ENCODE results near the gene GRIA4. TPM values are rescaled to one million over a fixed set of nuclear protein-coding genes. Genes with fewer than 3 reads are reported as not detected.

GRIA4 gene
- total and polyA plus RNA-seq, 2 donors (not counting 1 experiment from before 2014, with no cell fraction given) = not detected

- no peaks in the 10 kb centered on the region for H3K9me3 Mint-ChIP-seq (ENCODE audit: insufficient read depth)
- POLR2A ChIA-PET = no interaction called here
- Histone ChIP-seq H4K20me1 (ENCODE audit: control insufficient read depth, insufficient read depth, low read length, poor library complexity, severe bottlenecking) (no peaks in the 10 kb centered on the region), H3K4me3 (ENCODE audit: control extremely low read depth in 1 of 5, extremely low read depth in 1 of 5, insufficient read depth in 1 of 5, low read depth in 2 of 5, low read length in 4 of 5) (no peak overlapping the region), H3K4me2 (replicated peaks; ENCODE audit: low read depth, low read length, poor library complexity, severe bottlenecking) (no peak overlapping the region), H3K4me1 (ENCODE audit: control insufficient read depth in 2 of 2, insufficient read depth in 2 of 2, low read length in 2 of 2) (no peaks in the 10 kb centered on the region), H3K9ac (ENCODE audit: low read length) (no peak overlapping the region), H3K36me3 (replicated peaks in 1 of 2; ENCODE audit: control extremely low read depth in 1 of 2, control insufficient read depth in 1 of 2, extremely low read depth in 1 of 2, insufficient read depth in 2 of 2, low read length in 1 of 2) (no peaks in the 10 kb centered on the region), H3K79me2 (ENCODE audit: control insufficient read depth, insufficient read depth, low read length) (no peaks in the 10 kb centered on the region), H2AFZ (ENCODE audit: insufficient read depth, low read depth, low read length, poor library complexity, severe bottlenecking) (no peak overlapping the region), H3K9me3 (ENCODE audit: control extremely low read depth in 1 of 3, control insufficient read depth in 2 of 3, insufficient read depth in 1 of 3, low read length in 2 of 3) (no peaks in the 10 kb centered on the region), H3K27ac (ENCODE audit: low read length in 2 of 2) (no peak overlapping the region), H3K27me3 (replicated peaks in 1 of 4; ENCODE audit: control extremely low read depth in 1 of 4, control insufficient read depth in 3 of 4, insufficient read depth in 4 of 4, low read length in 3 of 4) (no peaks in the 10 kb centered on the region)
- H3K27ac Mint-ChIP-seq = no peak overlapping the region
- no peak for DNase-seq
- ATAC-seq (ENCODE audit: low read depth) = no peak
- H3K4me1 Mint-ChIP-seq = no peaks in the 10 kb centered on the region
- intact Hi-C loops (cut with micrococcal nuclease) = no loop called here
- WGBS (ENCODE audit: insufficient coverage) = no CpG with 5 or more reads among the region's 2 CpGs
- peaks cover 4% of the 10 kb centered on the region for H3K27me3 Mint-ChIP-seq
- TF ChIP-seq EZH2 (IDR thresholded peaks at IDR 0.05; ENCODE audit: borderline replicate concordance, insufficient read depth, low read depth, low read length, poor library complexity, severe bottlenecking) = no peak
- TF ChIP-seq CTCF (IDR thresholded peaks at IDR 0.05) = no peak
- no peak overlapping the region for H3K4me3 Mint-ChIP-seq
- CTCF ChIA-PET = interaction anchor here (0.6 to 1.2 kb wide), 3 partner anchors 10 to 80 kb away, joined by 3 read pairs; no protein-coding TSS in a partner anchor
These were observed 251.4 kb downstream of the GRIA4 start for GRCh38 chr11:105861225-105861624.

GRCh38 chr11:105862736-105863367 lies 253.0 kb downstream of the GRIA4 start:
- H3K27ac Mint-ChIP-seq = no peak overlapping the region
- Histone ChIP-seq H3K9ac (ENCODE audit: low read length) (no peak overlapping the region), H3K4me3 (ENCODE audit: control extremely low read depth in 1 of 5, extremely low read depth in 1 of 5, insufficient read depth in 1 of 5, low read depth in 2 of 5, low read length in 4 of 5) (no peak overlapping the region), H2AFZ (ENCODE audit: insufficient read depth, low read depth, low read length, poor library complexity, severe bottlenecking) (no peak overlapping the region), H3K36me3 (replicated peaks in 1 of 2; ENCODE audit: control extremely low read depth in 1 of 2, control insufficient read depth in 1 of 2, extremely low read depth in 1 of 2, insufficient read depth in 2 of 2, low read length in 1 of 2) (no peaks in the 10 kb centered on the region), H3K4me2 (replicated peaks; ENCODE audit: low read depth, low read length, poor library complexity, severe bottlenecking) (no peak overlapping the region), H3K79me2 (ENCODE audit: control insufficient read depth, insufficient read depth, low read length) (no peaks in the 10 kb centered on the region), H3K9me3 (ENCODE audit: control extremely low read depth in 1 of 3, control insufficient read depth in 2 of 3, insufficient read depth in 1 of 3, low read length in 2 of 3) (no peaks in the 10 kb centered on the region), H3K4me1 (ENCODE audit: control insufficient read depth in 2 of 2, insufficient read depth in 2 of 2, low read length in 2 of 2) (no peaks in the 10 kb centered on the region), H4K20me1 (ENCODE audit: control insufficient read depth, insufficient read depth, low read length, poor library complexity, severe bottlenecking) (no peaks in the 10 kb centered on the region), H3K27me3 (replicated peaks in 1 of 4; ENCODE audit: control extremely low read depth in 1 of 4, control insufficient read depth in 3 of 4, insufficient read depth in 4 of 4, low read length in 3 of 4) (no peaks in the 10 kb centered on the region), H3K27ac (ENCODE audit: low read length in 2 of 2) (no peak overlapping the region)
- DNase-seq (peak; percentile 52), ATAC-seq (ENCODE audit: low read depth) (no peak)
- intact Hi-C loops (cut with micrococcal nuclease) = no loop called here
- POLR2A ChIA-PET = no interaction called here
- CTCF ChIA-PET = interaction anchor here (0.6 to 2.7 kb wide), 7 partner anchors 11 to 1254 kb away, joined by 3 to 14 read pairs (median 3); no protein-coding TSS in a partner anchor
- WGBS (ENCODE audit: insufficient coverage) = no CpG with 5 or more reads among the region's 3 CpGs
- TF ChIP-seq CTCF (IDR thresholded peaks at IDR 0.05) (peak; percentile 72), EZH2 (IDR thresholded peaks at IDR 0.05; ENCODE audit: borderline replicate concordance, insufficient read depth, low read depth, low read length, poor library complexity, severe bottlenecking) (no peak)
- H3K27me3 Mint-ChIP-seq = no peaks in the 10 kb centered on the region
- H3K4me1 Mint-ChIP-seq = no peaks in the 10 kb centered on the region
- H3K4me3 Mint-ChIP-seq = no peak overlapping the region
- H3K9me3 Mint-ChIP-seq (ENCODE audit: insufficient read depth) = no peaks in the 10 kb centered on the region

Data from B cell (primary cell).